Progenitor cell of endocrine pancreas (in vitro differentiated cells): ENCODE data around the gene PPRC1. TPM values are rescaled to one million over a fixed set of nuclear protein-coding genes. Genes with fewer than 3 reads are reported as not detected.

Experiments used
- DNase-seq: peaks from one replicate; pipeline ENCODE4 v3.0.0; 2021; ENCODE audit warnings: low spot score; ENCODE audit not compliant: unreplicated experiment
- H3K27ac Mint-ChIP-seq: 2 replicates; pipeline ENCODE4 v1.8.0; 2021; ENCODE audit warnings: mild to moderate bottlenecking, moderate library complexity, mixed read lengths
- H3K27me3 Mint-ChIP-seq: 2 replicates; pipeline ENCODE4 v1.8.0; 2021; ENCODE audit warnings: mixed read lengths
- H3K36me3 Mint-ChIP-seq: 2 replicates; pipeline ENCODE4 v1.8.0; 2022; ENCODE audit warnings: mixed read lengths; ENCODE audit not compliant: insufficient read depth
- H3K4me1 Mint-ChIP-seq: 2 replicates; pipeline ENCODE4 v1.8.0; 2021; ENCODE audit warnings: low read depth, mixed read lengths
- H3K4me3 Mint-ChIP-seq: 2 replicates; pipeline ENCODE4 v1.8.0; 2021; ENCODE audit warnings: low read depth, mild to moderate bottlenecking, moderate library complexity, mixed read lengths
- H3K9me3 Mint-ChIP-seq: 2 replicates; pipeline ENCODE4 v1.8.0; 2021; ENCODE audit warnings: low read depth, mixed read lengths
- CTCF ChIP-seq: fragments of 200-600 bp; sonication (generic); IDR thresholded peaks from one replicate; pipeline ENCODE4 v1.5.0; 2021; ENCODE audit warnings: antibody characterized with exemption, mild to moderate bottlenecking; ENCODE audit not compliant: unreplicated experiment
- total RNA-seq: library from RNA; stranded (reverse); gene quantifications from 2 replicates; pipeline ENCODE4 v1.2.1, GENCODE V29; 2021

The PPRC1 gene
- total RNA-seq, 1 donor from 2014 or later: 40.1 TPM

- no peaks in the 10 kb centered on the region for H3K27me3 Mint-ChIP-seq
Measured at GRCh38 chr10:102196893-102197292, 64.1 kb downstream of the PPRC1 start.

GRCh38 chr10:102198027-102198426, 65.2 kb downstream of the PPRC1 start:
- no peak overlapping the region for H3K27ac Mint-ChIP-seq
- TF ChIP-seq CTCF: no peak
- H3K36me3 Mint-ChIP-seq: no peaks in the 10 kb centered on the region
- H3K27me3 Mint-ChIP-seq: peaks cover 5% of the 10 kb centered on the region
- no peak overlapping the region for H3K4me3 Mint-ChIP-seq
- H3K4me1 Mint-ChIP-seq: no peaks in the 10 kb centered on the region
- DNase-seq: no peak
- peaks cover 15% of the 10 kb centered on the region for H3K9me3 Mint-ChIP-seq

More at GRCh38 chr10:102196893-102197292, 64.1 kb downstream of the PPRC1 start:
- no peaks in the 10 kb centered on the region for H3K4me1 Mint-ChIP-seq
- H3K27ac Mint-ChIP-seq: no peak overlapping the region
- no peak for DNase-seq
- peaks cover 14% of the 10 kb centered on the region for H3K9me3 Mint-ChIP-seq
- TF ChIP-seq CTCF: no peak
- no peaks in the 10 kb centered on the region for H3K36me3 Mint-ChIP-seq
- H3K4me3 Mint-ChIP-seq: no peak overlapping the region

Other genes with a start within 250 kb of the PPRC1 start
- gene ARMH3, start 76.9 kb upstream of the PPRC1 start, total RNA-seq: 27.1 and 34.4 TPM in 2 replicates
- 15.6 and 17.2 TPM in 2 replicates for gene HPS6, start 67.7 kb upstream of the PPRC1 start, total RNA-seq
- 99.5 and 107 TPM in 2 replicates for gene LDB1, start 12.7 kb upstream of the PPRC1 start, total RNA-seq
- 64.7 and 68.9 TPM in 2 replicates for gene NOLC1, start 19.3 kb downstream of the PPRC1 start, total RNA-seq
- gene ELOVL3, start 93.3 kb downstream of the PPRC1 start, total RNA-seq: not detected in 2 replicates
- gene PITX3, start 108.5 kb downstream of the PPRC1 start, total RNA-seq: not detected in 2 replicates
- 52.3 and 54.6 TPM in 2 replicates for gene GBF1, start 112.5 kb downstream of the PPRC1 start, total RNA-seq